ENCODE measurements around the gene SLC2A9. TPM values are rescaled to one million over a fixed set of nuclear protein-coding genes. Genes with fewer than 3 reads are reported as not detected.

The SLC2A9 gene
- total and polyA plus RNA-seq, 2 of the 8 experiments (the other 6 are each of a cell fraction or from before 2014, with no cell fraction given) = 0.20 to 0.26 TPM

DNA sequence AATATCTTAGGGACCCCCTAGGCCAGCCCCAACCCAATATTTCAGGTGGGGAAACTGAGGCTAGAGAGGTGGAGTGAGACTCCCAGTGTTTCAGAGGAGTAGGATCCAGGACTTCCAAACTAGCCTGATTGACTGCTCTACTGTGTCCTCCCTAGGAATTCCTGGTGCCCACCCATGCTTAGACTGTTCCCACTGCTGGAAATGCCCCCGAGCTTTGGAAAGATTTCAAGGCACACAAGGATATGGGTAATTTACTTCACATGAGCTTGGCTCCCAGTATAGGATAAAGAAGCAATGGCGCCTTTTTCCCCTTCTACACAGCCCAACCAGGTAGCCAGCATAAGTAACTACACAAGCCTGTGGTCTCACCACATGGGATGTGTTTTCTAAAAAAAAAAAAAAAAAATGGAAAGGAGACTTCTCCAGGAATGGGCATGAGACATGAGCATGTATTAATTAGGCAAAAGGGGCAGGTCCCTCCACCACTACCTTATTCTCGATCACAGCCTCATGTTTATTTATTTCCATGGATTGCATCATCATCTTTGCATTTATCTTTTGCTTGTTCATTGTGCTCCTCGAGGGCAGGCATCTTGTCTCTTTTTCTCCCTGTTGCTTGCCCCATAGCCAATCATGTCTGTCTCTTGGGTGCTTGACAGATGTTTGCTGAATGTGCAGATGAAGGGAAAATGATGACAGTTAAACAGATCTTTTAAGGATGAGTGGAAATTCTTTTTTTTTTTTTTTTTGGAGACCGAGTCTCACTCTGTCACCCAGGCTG is 173.1 kb downstream of the SLC2A9 start (continued):
- TF ChIP-seq RXRA (IDR thresholded peaks at IDR 0.05; ENCODE audit: insufficient read depth, low read depth, low read length) = no peak
- TF ChIP-seq SRF (IDR thresholded peaks at IDR 0.05; ENCODE audit: low read depth, low read length) = no peak
- no peak for TF ChIP-seq POU5F1 (IDR thresholded peaks at IDR 0.05; ENCODE audit: low read depth, low read length)
- no peak for TF ChIP-seq ASH2L (IDR thresholded peaks at IDR 0.05; ENCODE audit: low read length)
- no peak for TF ChIP-seq SIRT6 (IDR thresholded peaks at IDR 0.05; ENCODE audit: low read length)
- no peak for TF ChIP-seq CHD2 (IDR thresholded peaks at IDR 0.05; ENCODE audit: low read length)
- no peak for TF ChIP-seq NANOG (IDR thresholded peaks at IDR 0.05; ENCODE audit: insufficient read depth, low read depth, low read length, poor library complexity, severe bottlenecking)
- TF ChIP-seq SAP30 (IDR thresholded peaks at IDR 0.05; ENCODE audit: insufficient read depth, insufficient replicate concordance, low read length) = no peak
- no peak for TF ChIP-seq MAFK (IDR thresholded peaks at IDR 0.05; ENCODE audit: low read depth, low read length)
